B cell (primary cell): ENCODE results near the gene LRRC2.

Source experiments
- CTCF ChIP-seq: fragments of 200-600 bp; IDR thresholded peaks from one replicate; pipeline ENCODE4 v1.8.0; 2022; ENCODE audit warnings: antibody characterized with exemption, mild to moderate bottlenecking
- EZH2 ChIP-seq: IDR thresholded peaks from 2 replicates; pipeline ENCODE4 v1.6.1; 2012; ENCODE audit warnings: borderline replicate concordance, low read depth, mild to moderate bottlenecking, moderate library complexity, low read length; ENCODE audit not compliant: insufficient read depth, poor library complexity, severe bottlenecking

DNA sequence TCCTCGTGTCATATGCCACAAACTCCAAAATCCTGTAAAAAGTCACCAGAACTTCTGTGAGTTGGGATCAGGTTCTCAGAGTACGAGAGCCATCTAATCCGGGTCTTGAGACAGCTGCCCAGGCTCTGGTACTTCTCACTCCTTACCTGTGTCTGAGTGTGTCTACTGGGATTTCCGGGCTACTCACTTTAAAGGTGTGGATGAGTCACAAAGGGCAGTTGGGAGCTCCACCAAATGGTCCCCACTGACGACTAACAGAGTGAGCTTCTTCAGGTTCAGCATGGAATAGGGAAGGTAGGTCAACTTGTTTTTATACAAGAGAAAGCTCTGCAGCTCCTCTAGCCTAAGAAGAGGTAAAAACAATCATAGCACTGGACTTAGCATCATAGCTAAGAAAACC, 38.9 kb downstream of the LRRC2 start:
- TF ChIP-seq CTCF (no peak), EZH2 (no peak)
